Right atrium auricular region (tissue), 2 donors: ENCODE results near the gene ADSL. TPM values are rescaled to one million over a fixed set of nuclear protein-coding genes. Genes with fewer than 3 reads are reported as not detected.

Experiments
- DNase-seq: peaks from one replicate; pipeline ENCODE4 v3.0.0-alpha.2; 2019; ENCODE audit warnings: low spot score
- H3K27ac ChIP-seq, 2 donors: fragments of 200-600 bp; sonication (generic); 1 replicate in 1 of 2; 2 replicates in 1 of 2; pipeline ENCODE4 v1.5.1; 2016 to 2019
- H3K27me3 ChIP-seq, 2 donors: fragments of 200-600 bp; sonication (generic); one replicate each; pipeline versions ENCODE4 v1.5.1 to v1.6.0; 2017 to 2019
- H3K36me3 ChIP-seq: fragments of 200-600 bp; sonication (generic); one replicate; pipeline ENCODE4 v1.5.1; 2016
- H3K4me1 ChIP-seq, 2 donors: fragments of 200-600 bp; sonication (generic); one replicate each; pipeline versions ENCODE4 v1.5.1 to v1.6.0; 2017 to 2019
- H3K4me3 ChIP-seq, 2 donors: fragments of 200-600 bp; sonication (generic); 1 replicate in 1 of 2; 2 replicates in 1 of 2; pipeline ENCODE4 v1.5.1; 2017 to 2019; ENCODE audit warnings: mild to moderate bottlenecking in 1 of 2, moderate library complexity in 1 of 2
- H3K9me3 ChIP-seq, 2 donors: fragments of 200-600 bp; sonication (generic); one replicate each; pipeline ENCODE4 v1.5.1; 2019
- CTCF ChIP-seq, 2 donors: fragments of 200-600 bp; sonication (generic); IDR thresholded peaks; one replicate each; pipeline ENCODE4 v1.5.1; 2019; ENCODE audit warnings: antibody characterized with exemption in 2 of 2
- total RNA-seq, 2 donors: library from RNA; depleted of rRNA; stranded (reverse); fragments of >200 nt; gene quantifications; one replicate each; pipeline ENCODE4 v1.1.0, GENCODE V29; 2016

Gene ADSL
- total RNA-seq, 2 donors from 2014 or later: 41.8 to 69.9 TPM

- H3K36me3 ChIP-seq: peaks cover 97% of the 10 kb centered on the region
- TF ChIP-seq CTCF (IDR thresholded peaks at IDR 0.05): no peak
These were observed 33.3 kb upstream of the ADSL start for GRCh38 chr22:40313007-40313406.

DNA sequence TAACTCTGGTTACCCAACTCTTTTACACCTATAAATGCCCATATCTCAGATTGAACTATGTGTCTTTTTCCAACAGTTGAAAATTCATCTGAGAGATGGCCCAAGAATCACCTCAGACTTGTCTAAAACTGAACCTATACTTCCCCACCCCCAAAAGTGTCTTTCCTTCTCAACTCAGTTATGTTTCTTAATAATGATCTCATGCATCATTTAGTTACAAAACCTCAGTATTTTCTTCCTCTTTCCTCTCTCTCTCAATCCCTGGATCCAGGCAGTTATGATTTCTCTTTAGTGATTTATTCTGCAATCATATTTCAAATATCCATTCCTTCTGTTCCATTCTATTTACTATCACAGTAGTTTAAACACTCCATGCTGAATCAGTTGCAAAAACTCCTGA lies 32.3 kb upstream of the ADSL start:
- Histone ChIP-seq H3K4me1 (no peaks in the 10 kb centered on the region), H3K9me3 (no peaks in the 10 kb centered on the region), H3K27me3 (no peaks in the 10 kb centered on the region), H3K4me3 (no peak overlapping the region), H3K27ac (no peak overlapping the region), H3K36me3 (peaks cover 91% of the 10 kb centered on the region)
- TF ChIP-seq CTCF (IDR thresholded peaks at IDR 0.05): no peak
- DNase-seq: no peak

More at GRCh38 chr22:40313007-40313406, 33.3 kb upstream of the ADSL start:
- no peak for DNase-seq
- no peak overlapping the region for H3K4me3 ChIP-seq
- H3K27ac ChIP-seq: no peak overlapping the region
- no peaks in the 10 kb centered on the region for H3K27me3 ChIP-seq
- no peaks in the 10 kb centered on the region for H3K4me1 ChIP-seq
- no peaks in the 10 kb centered on the region for H3K9me3 ChIP-seq

GRCh38 chr22:40320687-40321086 lies 25.6 kb upstream of the ADSL start:
- no peak for DNase-seq
- Histone ChIP-seq H3K9me3 (no peaks in the 10 kb centered on the region), H3K27me3 (no peaks in the 10 kb centered on the region), H3K36me3 (peaks cover 65% of the 10 kb centered on the region), H3K27ac (no peak overlapping the region), H3K4me3 (no peak overlapping the region), H3K4me1 (no peaks in the 10 kb centered on the region)
- TF ChIP-seq CTCF (IDR thresholded peaks at IDR 0.05): no peak

GRCh38 chr22:40322021-40322420 lies 24.3 kb upstream of the ADSL start:
- H3K27ac ChIP-seq: no peak overlapping the region
- DNase-seq: no peak
- H3K36me3 ChIP-seq: peaks cover 51% of the 10 kb centered on the region
- no peaks in the 10 kb centered on the region for H3K9me3 ChIP-seq
- peaks cover 0 to 5% of the 10 kb centered on the region in 2 donors for H3K4me1 ChIP-seq
- TF ChIP-seq CTCF (IDR thresholded peaks at IDR 0.05): no peak
- no peaks in the 10 kb centered on the region for H3K27me3 ChIP-seq
- no peak overlapping the region for H3K4me3 ChIP-seq

- Histone ChIP-seq H3K27ac (no peak overlapping the region), H3K4me1 (peaks cover 0 to 11% of the 10 kb centered on the region in 2 donors), H3K27me3 (no peaks in the 10 kb centered on the region), H3K9me3 (no peaks in the 10 kb centered on the region), H3K4me3 (no peak overlapping the region), H3K36me3 (peaks cover 42% of the 10 kb centered on the region)
- TF ChIP-seq CTCF (IDR thresholded peaks at IDR 0.05): no peak
- DNase-seq: no peak
These were observed 23.4 kb upstream of the ADSL start for GRCh38 chr22:40322818-40323447.

DNA sequence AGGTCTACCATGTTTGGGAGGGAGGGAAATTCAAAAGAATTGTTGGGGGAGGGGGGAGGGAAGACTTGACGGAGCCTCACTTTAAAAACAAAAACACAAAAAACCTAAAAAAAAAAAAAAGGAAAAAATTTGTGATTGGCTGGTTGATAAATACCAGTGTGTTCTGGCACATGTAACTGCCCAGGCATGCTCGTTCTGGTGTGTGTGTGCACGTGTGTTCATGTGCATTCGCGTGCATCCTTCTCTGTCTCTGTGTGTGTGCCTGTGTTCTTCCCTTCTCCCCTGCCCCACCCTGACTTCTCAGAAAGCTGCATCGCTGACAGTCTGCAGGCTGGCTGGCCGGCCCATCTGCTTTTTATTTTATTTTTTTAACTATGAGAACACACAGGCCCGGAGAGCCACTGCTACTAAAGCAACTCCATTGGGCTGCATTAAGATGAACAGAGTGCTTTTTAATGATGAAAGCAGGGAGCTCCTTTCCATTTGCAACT lies 22.6 kb upstream of the ADSL start:
- H3K36me3 ChIP-seq: peaks cover 38% of the 10 kb centered on the region

More for the DNA sequence above, 22.6 kb upstream of the ADSL start:
- no peaks in the 10 kb centered on the region for H3K9me3 ChIP-seq
- peaks cover 0 to 11% of the 10 kb centered on the region in 2 donors for H3K4me1 ChIP-seq
- TF ChIP-seq CTCF (IDR thresholded peaks at IDR 0.05): no peak
- no peak overlapping the region for H3K27ac ChIP-seq
- no peaks in the 10 kb centered on the region for H3K27me3 ChIP-seq
- no peak overlapping the region for H3K4me3 ChIP-seq
- no peak for DNase-seq
